ENCODE measurements around the gene SLFN13. TPM values are rescaled to one million over a fixed set of nuclear protein-coding genes. Genes with fewer than 3 reads are reported as not detected.
A peak's percentile ranks its signal among the peaks of the same experiment; 100 is the strongest.

SLFN13 gene
- polyA plus RNA-seq, 1 donor (not counting 4 experiments of a cell fraction or from before 2014, with no cell fraction given): 1.4 TPM

DNA sequence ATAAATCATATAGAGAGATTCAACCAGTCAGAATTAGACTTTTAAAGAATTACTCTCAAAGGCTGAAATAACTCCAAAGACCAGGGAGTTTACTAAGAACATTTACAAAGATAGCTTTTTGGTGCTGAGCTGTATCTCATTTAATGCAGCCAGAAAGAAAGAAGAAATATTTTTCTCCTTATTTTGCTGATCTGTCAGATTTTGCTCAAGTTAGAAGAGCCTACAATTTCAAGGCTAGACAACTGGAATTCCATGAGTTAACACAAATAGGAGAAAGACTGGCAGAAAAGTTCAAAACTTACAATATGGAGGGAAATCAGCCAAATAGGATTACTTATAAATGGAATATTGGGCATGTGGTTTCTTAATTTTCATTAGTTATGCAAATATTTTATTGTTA is 10.1 kb downstream of the SLFN13 start:
- H2AFZ ChIP-seq (ENCODE audit: control insufficient read depth, low read length): no peak overlapping the region
- no peak overlapping the region for H3K4me3 ChIP-seq (ENCODE audit: control insufficient read depth in 2 of 3, extremely low read depth in 1 of 3, insufficient read depth in 2 of 3, low read depth in 1 of 3, low read length in 3 of 3)
- FAIRE-seq: no peak
- peaks cover 4% of the 10 kb centered on the region for H3K4me1 ChIP-seq (ENCODE audit: control insufficient read depth, extremely low read depth, insufficient read depth, low read length)
- H3K27me3 ChIP-seq (ENCODE audit: control insufficient read depth, extremely low read depth, insufficient read depth, low read length): no peaks in the 10 kb centered on the region
- no peak for TF ChIP-seq EZH2 (IDR thresholded peaks at IDR 0.05; ENCODE audit: low read length)
- TF ChIP-seq, protein P1, sequence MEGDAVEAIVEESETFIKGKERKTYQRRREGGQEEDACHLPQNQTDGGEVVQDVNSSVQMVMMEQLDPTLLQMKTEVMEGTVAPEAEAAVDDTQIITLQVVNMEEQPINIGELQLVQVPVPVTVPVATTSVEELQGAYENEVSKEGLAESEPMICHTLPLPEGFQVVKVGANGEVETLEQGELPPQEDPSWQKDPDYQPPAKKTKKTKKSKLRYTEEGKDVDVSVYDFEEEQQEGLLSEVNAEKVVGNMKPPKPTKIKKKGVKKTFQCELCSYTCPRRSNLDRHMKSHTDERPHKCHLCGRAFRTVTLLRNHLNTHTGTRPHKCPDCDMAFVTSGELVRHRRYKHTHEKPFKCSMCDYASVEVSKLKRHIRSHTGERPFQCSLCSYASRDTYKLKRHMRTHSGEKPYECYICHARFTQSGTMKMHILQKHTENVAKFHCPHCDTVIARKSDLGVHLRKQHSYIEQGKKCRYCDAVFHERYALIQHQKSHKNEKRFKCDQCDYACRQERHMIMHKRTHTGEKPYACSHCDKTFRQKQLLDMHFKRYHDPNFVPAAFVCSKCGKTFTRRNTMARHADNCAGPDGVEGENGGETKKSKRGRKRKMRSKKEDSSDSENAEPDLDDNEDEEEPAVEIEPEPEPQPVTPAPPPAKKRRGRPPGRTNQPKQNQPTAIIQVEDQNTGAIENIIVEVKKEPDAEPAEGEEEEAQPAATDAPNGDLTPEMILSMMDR (optimal IDR thresholded peaks at IDR 0.05 in 1 of 3, IDR thresholded peaks at IDR 0.05 in 1 of 3, conservative IDR thresholded peaks at IDR 0.05 in 1 of 3; ENCODE audit: extremely low read depth in 1 of 3, insufficient read depth in 2 of 3, low read length in 3 of 3): no peak
- H3K27ac ChIP-seq (ENCODE audit: control insufficient read depth, insufficient read depth, low read length): no peak overlapping the region
- no peaks in the 10 kb centered on the region for H4K20me1 ChIP-seq (ENCODE audit: control insufficient read depth, extremely low read depth, insufficient read depth, low read length)
- no peaks in the 10 kb centered on the region for H3K79me2 ChIP-seq (ENCODE audit: control insufficient read depth, insufficient read depth, low read length)
- H3K9me1 ChIP-seq (ENCODE audit: control insufficient read depth, extremely low read depth, insufficient read depth, low read length): no peaks in the 10 kb centered on the region
- H3K9me3 ChIP-seq (ENCODE audit: control insufficient read depth, low read depth, low read length): no peaks in the 10 kb centered on the region
- H3K4me2 ChIP-seq (ENCODE audit: control insufficient read depth, extremely low read depth, insufficient read depth, low read depth, low read length): no peak overlapping the region
- no peaks in the 10 kb centered on the region for H3K36me3 ChIP-seq (ENCODE audit: control insufficient read depth in 2 of 2, extremely low read depth in 1 of 2, insufficient read depth in 2 of 2, low read length in 2 of 2)
- dilution Hi-C loops (cut with MboI; ENCODE audit: extremely low pct_ligation_motif_present, low sequenced_read_pairs): no loop called here
- H3K9ac ChIP-seq (ENCODE audit: control insufficient read depth, extremely low read depth, insufficient read depth, low read length): no peak overlapping the region
- no peak for DNase-seq (ENCODE audit: low read depth, low spot score)

GRCh38 chr17:35433075-35433894 is 15.3 kb downstream of the SLFN13 start:
- Histone ChIP-seq H3K9ac (ENCODE audit: control insufficient read depth, extremely low read depth, insufficient read depth, low read length) (peak overlapping the region; percentile 62), H3K27ac (ENCODE audit: control insufficient read depth, insufficient read depth, low read length) (peak overlapping the region; percentile 70), H3K79me2 (ENCODE audit: control insufficient read depth, insufficient read depth, low read length) (peaks cover 21% of the 10 kb centered on the region), H3K4me1 (ENCODE audit: control insufficient read depth, extremely low read depth, insufficient read depth, low read length) (peaks cover 8% of the 10 kb centered on the region), H3K4me2 (ENCODE audit: control insufficient read depth, extremely low read depth, insufficient read depth, low read depth, low read length) (peak overlapping the region; percentile 85), H3K4me3 (ENCODE audit: control insufficient read depth in 2 of 3, extremely low read depth in 1 of 3, insufficient read depth in 2 of 3, low read depth in 1 of 3, low read length in 3 of 3) (peak overlapping the region; percentile 47 to 83 (median 59)), H3K27me3 (ENCODE audit: control insufficient read depth, extremely low read depth, insufficient read depth, low read length) (no peaks in the 10 kb centered on the region), H3K9me3 (ENCODE audit: control insufficient read depth, low read depth, low read length) (no peaks in the 10 kb centered on the region), H4K20me1 (ENCODE audit: control insufficient read depth, extremely low read depth, insufficient read depth, low read length) (no peaks in the 10 kb centered on the region), H3K36me3 (ENCODE audit: control insufficient read depth in 2 of 2, extremely low read depth in 1 of 2, insufficient read depth in 2 of 2, low read length in 2 of 2) (no peaks in the 10 kb centered on the region), H3K9me1 (ENCODE audit: control insufficient read depth, extremely low read depth, insufficient read depth, low read length) (no peaks in the 10 kb centered on the region), H2AFZ (ENCODE audit: control insufficient read depth, low read length) (peak overlapping the region; percentile 77)
- peak; percentile 97 for FAIRE-seq
- peak; percentile 98 for DNase-seq (ENCODE audit: low read depth, low spot score)
- dilution Hi-C loops (cut with MboI; ENCODE audit: extremely low pct_ligation_motif_present, low sequenced_read_pairs): no loop called here
- TF ChIP-seq, protein P1 (optimal IDR thresholded peaks at IDR 0.05 in 1 of 3, IDR thresholded peaks at IDR 0.05 in 1 of 3, conservative IDR thresholded peaks at IDR 0.05 in 1 of 3; ENCODE audit: extremely low read depth in 1 of 3, insufficient read depth in 2 of 3, low read length in 3 of 3): peak in 2 of 3 experiments; percentile 18 to 30
- TF ChIP-seq EZH2 (IDR thresholded peaks at IDR 0.05; ENCODE audit: low read length): no peak

Data from keratinocyte (primary cell).